OCI-LY7 (cell line): ENCODE measurements around the gene PGC. TPM values are rescaled to one million over a fixed set of nuclear protein-coding genes. Genes with fewer than 3 reads are reported as not detected.

Experiments
- BruUV-seq: library from RNA; stranded (reverse); fragments of 400-500 nt; replicated peaks from 2 replicates; lab custom pipeline; 2021; lab: Mats Ljungman, UMichigan
- CTCF ChIA-PET: fragments of 300-600 bp; sonication (Branson Sonifier 250); formaldehyde crosslinking; loops from one replicate; lab custom pipeline; 2022; ENCODE audit warnings: antibody characterized with exemption; ENCODE audit not compliant: unreplicated experiment; lab: Charles Lee
- POLR2A ChIA-PET: fragments of 300-600 bp; sonication (Branson Sonifier 250); formaldehyde crosslinking; loops from one replicate; lab custom pipeline; 2022; ENCODE audit warnings: antibody characterized with exemption; lab: Charles Lee
- DNase-seq: peaks from one replicate; pipeline ENCODE4 v3.0.0-alpha.2; 2015; ENCODE audit warnings: low spot score
- H2AFZ ChIP-seq: fragments of 200-600 bp; sonication (generic), shearing (Covaris generic); 2 replicates; pipeline ENCODE4 v1.6.1; 2014; ENCODE audit warnings: mild to moderate bottlenecking, antibody characterized with exemption, low read length, moderate library complexity
- H3K27ac ChIP-seq: fragments of 200-600 bp; sonication (generic); 2 replicates; pipeline ENCODE4 v1.5.1; 2014; ENCODE audit warnings: mixed run types, low read depth, mild to moderate bottlenecking, moderate library complexity, low read length, inconsistent platforms; ENCODE audit not compliant: poor library complexity, severe bottlenecking
- H3K36me3 ChIP-seq: fragments of 200-600 bp; sonication (generic); 2 replicates; pipeline ENCODE4 v1.6.1; 2014; ENCODE audit warnings: mild to moderate bottlenecking, antibody characterized with exemption, low read length, moderate library complexity, mixed read lengths; ENCODE audit not compliant: insufficient read depth
- H3K4me1 ChIP-seq: fragments of 200-600 bp; sonication (generic); 2 replicates; pipeline ENCODE4 v1.5.1; 2014; ENCODE audit warnings: mild to moderate bottlenecking, low read length; ENCODE audit not compliant: insufficient read depth, poor library complexity, severe bottlenecking
- H3K4me2 ChIP-seq: fragments of 200-600 bp; sonication (generic); 2 replicates; pipeline ENCODE4 v1.6.1; 2014; ENCODE audit warnings: mild to moderate bottlenecking, low read length
- H3K4me3 ChIP-seq: fragments of 200-600 bp; sonication (generic); 2 replicates; pipeline ENCODE4 v1.5.1; 2014; ENCODE audit warnings: mild to moderate bottlenecking, low read depth, low read length; ENCODE audit not compliant: poor library complexity, severe bottlenecking
- H3K79me2 ChIP-seq: fragments of 200-600 bp; sonication (generic); 2 replicates; pipeline ENCODE4 v1.6.1; 2016; ENCODE audit warnings: low read depth, mild to moderate bottlenecking, low read length, moderate library complexity, mixed read lengths; ENCODE audit not compliant: insufficient read depth
- H3K9me2 ChIP-seq: fragments of 200-600 bp; sonication (generic); 2 replicates; pipeline ENCODE4 v1.6.1; 2016; ENCODE audit warnings: mild to moderate bottlenecking, low read length, mixed read lengths; ENCODE audit not compliant: insufficient read depth
- H3K9me3 ChIP-seq: fragments of 200-600 bp; sonication (generic); 2 replicates; pipeline ENCODE4 v1.6.1; 2014; ENCODE audit warnings: mild to moderate bottlenecking, mixed run types, low read length, mixed read lengths
- H4K20me1 ChIP-seq: fragments of 200-600 bp; sonication (generic); 2 replicates; pipeline ENCODE4 v1.6.1; 2014; ENCODE audit warnings: mild to moderate bottlenecking, antibody characterized with exemption, low read length, moderate library complexity, mixed read lengths; ENCODE audit not compliant: insufficient read depth
- EZH2phosphoT487 ChIP-seq: fragments of 200-600 bp; sonication (generic); IDR thresholded peaks from 2 replicates; pipeline ENCODE4 v1.6.1; 2018; ENCODE audit warnings: low read depth, borderline replicate concordance, mild to moderate bottlenecking, mixed run types, antibody characterized with exemption, low read length, moderate library complexity, mixed read lengths
- intact Hi-C: fragments of 100-400 bp; cut with micrococcal nuclease; formaldehyde crosslinking; loops from one replicate; pipeline ENCODE4 v1.10.0; 2022; ENCODE audit not compliant: unreplicated experiment
- total RNA-seq, 2 experiments: library from RNA; depleted of rRNA in 1 of 2; stranded (reverse); fragments of >200 nt in 1 of 2; shearing (Covaris generic) in 1 of 2; gene quantifications; 2 replicates each; pipeline ENCODE4 v1.2.3, GENCODE V29; 2014 to 2022
- TF ChIP-seq, protein P1 (sequence below): fragments of 200-600 bp; sonication (generic); conservative IDR thresholded peaks from 2 replicates; pipeline ENCODE4 v1.5.1; 2014; ENCODE audit warnings: mild to moderate bottlenecking, antibody characterized with exemption, low read length, moderate library complexity, mixed read lengths

The PGC gene
- total RNA-seq, 2 experiments from 2014 or later: not detected

DNA sequence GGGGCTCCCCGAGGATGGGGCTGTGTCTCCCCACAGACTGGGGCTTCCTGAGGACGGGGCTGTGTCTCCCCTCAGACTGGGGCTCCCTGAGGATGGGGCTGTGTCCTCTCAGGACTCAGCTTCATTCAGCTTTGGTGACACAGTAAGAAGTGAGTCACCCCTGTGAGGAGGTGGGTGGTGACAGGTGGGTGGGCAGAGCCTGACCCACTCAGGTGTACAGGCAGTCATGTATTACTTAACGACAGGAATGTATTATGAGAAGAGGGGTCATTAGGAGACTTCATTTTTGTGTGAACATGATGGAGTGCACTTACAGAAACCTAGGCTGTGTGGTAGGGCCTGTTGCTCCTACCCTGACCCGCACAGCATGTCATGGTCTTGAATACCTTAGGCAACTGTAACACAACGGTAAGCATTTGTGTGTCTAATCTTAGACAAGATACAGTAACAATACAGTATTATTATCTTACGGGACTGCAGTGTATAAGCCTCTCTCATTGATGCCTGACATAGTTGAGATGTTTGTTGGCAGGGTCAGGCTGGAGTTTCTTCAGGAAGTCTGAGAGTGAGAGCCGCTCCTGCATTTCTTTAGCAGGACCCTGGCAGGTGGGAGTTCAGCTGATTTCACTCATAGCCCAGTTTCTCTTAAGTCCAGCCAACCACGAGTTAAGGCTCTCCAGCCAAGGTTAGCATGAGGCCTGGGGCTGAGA is 10.9 kb upstream of the PGC start:
- no peak overlapping the region for H3K4me3 ChIP-seq
- ChIA-PET POLR2A (no interaction called here), CTCF (no interaction called here)
- no peaks in the 10 kb centered on the region for H3K79me2 ChIP-seq
- BruUV-seq: no TSS peak
- no peaks in the 10 kb centered on the region for H3K36me3 ChIP-seq
- H3K4me1 ChIP-seq: peaks cover 11% of the 10 kb centered on the region
- no peak overlapping the region for H3K4me2 ChIP-seq
- H3K9me2 ChIP-seq: no peaks in the 10 kb centered on the region
- no peak overlapping the region for H2AFZ ChIP-seq
- no peak for TF ChIP-seq EZH2phosphoT487
- TF ChIP-seq, protein P1, sequence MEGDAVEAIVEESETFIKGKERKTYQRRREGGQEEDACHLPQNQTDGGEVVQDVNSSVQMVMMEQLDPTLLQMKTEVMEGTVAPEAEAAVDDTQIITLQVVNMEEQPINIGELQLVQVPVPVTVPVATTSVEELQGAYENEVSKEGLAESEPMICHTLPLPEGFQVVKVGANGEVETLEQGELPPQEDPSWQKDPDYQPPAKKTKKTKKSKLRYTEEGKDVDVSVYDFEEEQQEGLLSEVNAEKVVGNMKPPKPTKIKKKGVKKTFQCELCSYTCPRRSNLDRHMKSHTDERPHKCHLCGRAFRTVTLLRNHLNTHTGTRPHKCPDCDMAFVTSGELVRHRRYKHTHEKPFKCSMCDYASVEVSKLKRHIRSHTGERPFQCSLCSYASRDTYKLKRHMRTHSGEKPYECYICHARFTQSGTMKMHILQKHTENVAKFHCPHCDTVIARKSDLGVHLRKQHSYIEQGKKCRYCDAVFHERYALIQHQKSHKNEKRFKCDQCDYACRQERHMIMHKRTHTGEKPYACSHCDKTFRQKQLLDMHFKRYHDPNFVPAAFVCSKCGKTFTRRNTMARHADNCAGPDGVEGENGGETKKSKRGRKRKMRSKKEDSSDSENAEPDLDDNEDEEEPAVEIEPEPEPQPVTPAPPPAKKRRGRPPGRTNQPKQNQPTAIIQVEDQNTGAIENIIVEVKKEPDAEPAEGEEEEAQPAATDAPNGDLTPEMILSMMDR: no peak
- no peak overlapping the region for H3K27ac ChIP-seq
- intact Hi-C loops: no loop called here
- H4K20me1 ChIP-seq: no peaks in the 10 kb centered on the region
- no peak for DNase-seq
- no peaks in the 10 kb centered on the region for H3K9me3 ChIP-seq

DNA sequence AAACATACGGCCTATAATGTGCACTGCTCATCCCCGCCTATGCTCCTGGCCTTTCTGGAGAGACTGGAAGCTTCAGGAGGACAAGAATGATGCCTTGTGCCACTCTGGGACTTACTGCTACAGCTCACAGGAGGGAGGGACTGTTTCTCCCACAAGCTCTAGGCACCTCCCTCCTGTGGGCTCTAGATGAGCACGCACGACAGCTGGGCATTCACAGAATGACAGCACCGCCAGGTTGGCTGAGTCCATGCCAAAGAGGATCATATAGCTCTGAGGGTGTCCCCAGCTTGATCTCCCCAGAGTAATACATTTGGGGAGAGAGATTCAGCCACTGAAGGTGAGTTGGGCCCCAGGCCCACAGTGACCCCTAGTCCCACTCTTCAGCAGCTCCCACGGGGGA is 10.1 kb upstream of the PGC start:
- Histone ChIP-seq H3K36me3 (no peaks in the 10 kb centered on the region), H3K4me2 (no peak overlapping the region), H3K4me3 (no peak overlapping the region), H3K4me1 (peaks cover 11% of the 10 kb centered on the region), H3K27ac (no peak overlapping the region), H3K79me2 (no peaks in the 10 kb centered on the region), H2AFZ (no peak overlapping the region), H4K20me1 (no peaks in the 10 kb centered on the region), H3K9me2 (no peaks in the 10 kb centered on the region), H3K9me3 (no peaks in the 10 kb centered on the region)
- no TSS peak for BruUV-seq
- TF ChIP-seq, protein P1: no peak
- no peak for TF ChIP-seq EZH2phosphoT487
- intact Hi-C loops: no loop called here
- POLR2A ChIA-PET: no interaction called here
- CTCF ChIA-PET: interaction anchor here (0.6 kb wide), 2 partner anchors 21 to 75 kb away, joined by 3 to 9 read pairs; no protein-coding TSS in a partner anchor
- DNase-seq: no peak

DNA sequence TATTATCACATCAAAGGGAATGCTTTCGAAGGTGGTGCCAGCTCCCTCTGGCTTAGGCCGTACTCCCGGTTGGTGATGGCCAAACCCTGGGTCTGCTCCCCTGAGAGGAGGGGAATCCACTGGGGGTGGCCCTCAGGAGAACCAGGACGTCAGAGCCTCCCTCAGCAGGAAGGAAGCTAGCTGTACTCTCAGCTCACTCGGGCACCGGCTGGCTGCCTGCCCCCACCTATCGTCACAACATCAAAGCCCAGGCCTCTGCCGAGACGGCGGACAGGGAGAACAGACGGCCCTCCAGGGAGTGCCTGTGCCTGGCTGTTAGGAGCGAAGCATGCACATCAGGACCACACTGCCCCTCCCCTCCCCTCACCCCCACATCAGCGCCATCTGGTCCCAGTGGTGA is 9.2 kb upstream of the PGC start:
- no peaks in the 10 kb centered on the region for H3K79me2 ChIP-seq
- BruUV-seq: no TSS peak
- DNase-seq: no peak
- H3K4me3 ChIP-seq: no peak overlapping the region
- H3K4me2 ChIP-seq: no peak overlapping the region
- no peaks in the 10 kb centered on the region for H3K9me3 ChIP-seq
- H3K27ac ChIP-seq: no peak overlapping the region
- peaks cover 11% of the 10 kb centered on the region for H3K4me1 ChIP-seq
- CTCF ChIA-PET: no interaction called here
- H2AFZ ChIP-seq: no peak overlapping the region
- no peaks in the 10 kb centered on the region for H3K9me2 ChIP-seq
- POLR2A ChIA-PET: no interaction called here
- intact Hi-C loops: no loop called here
- H4K20me1 ChIP-seq: no peaks in the 10 kb centered on the region
- H3K36me3 ChIP-seq: no peaks in the 10 kb centered on the region
- TF ChIP-seq, protein P1: no peak
- TF ChIP-seq EZH2phosphoT487: no peak
